Right cardiac atrium (tissue), 5 donors: ENCODE results near the gene FAM163B. TPM values are rescaled to one million over a fixed set of nuclear protein-coding genes. Genes with fewer than 3 reads are reported as not detected.
A peak's percentile ranks its signal among the peaks of the same experiment; 100 is the strongest.

ENCODE experiments used
- ATAC-seq, 2 donors: fragments of 200-7000 bp; cut with Tn5 transposase; one replicate each; pipeline versions ENCODE4 v1.8.0 to v1.9.1; 2020; ENCODE audit warnings: moderate library complexity in 2 of 2, mild to moderate bottlenecking in 1 of 2
- DNase-seq, 3 donors: peaks; one replicate each; pipeline ENCODE4 v3.0.0-alpha.2; 2020
- H3K27ac ChIP-seq: one replicate; pipeline ENCODE4 v1.5.1; 2013; ENCODE audit warnings: mild to moderate bottlenecking, low read length, control low read depth, moderate library complexity
- H3K27me3 ChIP-seq: one replicate; pipeline ENCODE4 v1.6.1; 2013; ENCODE audit not compliant: control insufficient read depth, insufficient read depth
- H3K4me1 ChIP-seq: one replicate; pipeline ENCODE4 v1.6.1; 2013; ENCODE audit warnings: low read length; ENCODE audit not compliant: control insufficient read depth, insufficient read depth
- H3K4me3 ChIP-seq: one replicate; pipeline ENCODE4 v1.5.1; 2013; ENCODE audit warnings: low read length, control low read depth
- H3K9me3 ChIP-seq: one replicate; pipeline ENCODE4 v1.6.1; 2013; ENCODE audit warnings: low read length; ENCODE audit not compliant: control insufficient read depth
- WGBS: extraction: QIAGEN DNeasy Blood & Tissue Kit; methylation state at CpG from one replicate; pipeline ENCODE4 v1.1.7; 2013; 5-methylcytosine and 5-hydroxymethylcytosine counted together
- intact Hi-C, 4 donors: fragments of 100-400 bp; cut with DNase I; formaldehyde crosslinking; loops; one replicate each; pipeline versions ENCODE4 v1.11.0 to v1.14.0; 2022 to 2023
- polyA plus RNA-seq: library from polyadenylated mRNA; stranded (reverse); fragments of 200-250 nt; gene quantifications from one replicate; pipeline ENCODE4 v1.2.3, GENCODE V29; 2013
- total RNA-seq, 4 donors: library from RNA; stranded (reverse); fragmentation: NEBNext Ultra II Directional; extraction: Animal tissue kit (Norgen Biotek cat#: 25700); gene quantifications; one replicate each; pipeline ENCODE4 v1.2.1, GENCODE V29; 2021
- donor health status: healthy with polysubstance abuse.
- donor health status: DM: no; HTN: yes; CAD: no.
- donor health status: DM: no; HTN: no; CAD: no.
- donor health status: DM: no; HTN: yes; CAD: no; lungs with severe emphysema.
- donor health status: DM: yes; HTN: yes; CAD: no.

The FAM163B gene
- total and polyA plus RNA-seq, 5 donors = 1.2 to 5.4 (median 1.6) TPM

DNA sequence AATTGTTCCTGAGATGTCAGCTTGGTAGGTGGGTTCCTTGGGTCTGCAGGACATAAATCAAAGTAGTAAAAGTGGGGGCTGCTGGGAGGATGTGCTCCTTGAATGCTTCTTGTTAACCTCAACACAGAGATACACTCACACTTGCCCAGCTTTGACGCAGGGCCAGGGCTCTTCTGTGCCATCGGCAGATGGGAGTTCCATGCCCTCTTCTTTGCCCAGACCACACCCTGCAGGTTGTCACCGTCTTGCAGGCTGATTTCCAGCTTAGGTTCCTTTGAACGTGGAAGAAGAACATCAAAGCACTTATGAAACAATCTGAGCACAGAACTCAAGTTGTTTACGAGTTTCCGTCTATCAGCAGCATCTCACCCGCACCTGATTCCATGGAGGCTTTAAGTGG, 38.0 kb upstream of the FAM163B start:
- Histone ChIP-seq H3K4me1 (no peaks in the 10 kb centered on the region), H3K9me3 (no peaks in the 10 kb centered on the region), H3K27me3 (no peaks in the 10 kb centered on the region), H3K4me3 (no peak overlapping the region), H3K27ac (no peak overlapping the region)
- ATAC-seq (no peak), DNase-seq (no peak)
- intact Hi-C loops = no loop called here
- WGBS = 85% methylated on average over 7 of the region's 7 CpGs

DNA sequence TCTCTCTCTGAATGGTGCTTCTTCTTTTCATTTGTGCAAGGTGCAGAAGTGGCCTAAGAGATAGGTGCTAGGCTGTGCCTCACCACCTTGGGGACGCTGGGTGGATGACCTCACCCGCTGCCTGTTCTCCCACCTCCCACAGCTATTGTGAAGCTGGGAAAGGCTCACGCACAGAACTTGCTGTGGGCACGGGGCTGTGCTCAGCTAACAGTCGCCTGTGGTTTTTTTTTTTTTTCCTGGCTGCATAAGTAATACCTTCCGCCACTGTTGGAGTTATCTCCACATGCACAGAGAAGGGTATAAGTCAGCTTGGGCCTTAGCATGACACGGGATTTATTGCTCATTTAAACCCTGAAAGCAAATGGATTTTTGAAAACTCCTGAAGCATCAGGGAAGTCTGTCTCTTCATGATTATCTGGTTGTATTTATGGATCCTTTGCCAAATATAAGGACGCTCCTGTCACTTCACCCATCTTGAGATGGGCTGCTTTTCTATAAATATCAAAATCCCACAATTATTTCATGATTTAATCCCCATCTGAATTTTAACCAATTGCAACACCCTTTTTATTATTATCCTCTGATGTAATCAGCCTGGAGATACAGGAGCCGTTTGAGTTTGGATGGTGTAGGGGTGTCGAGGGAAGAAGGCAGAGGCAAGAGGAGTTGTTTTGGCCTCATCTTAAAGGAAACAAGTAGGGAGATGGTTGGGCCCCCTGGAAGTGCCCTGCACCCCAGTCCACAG, 36.0 kb upstream of the FAM163B start:
- WGBS = 52% methylated on average over 10 of the region's 10 CpGs
- Histone ChIP-seq H3K4me1 (no peaks in the 10 kb centered on the region), H3K27me3 (no peaks in the 10 kb centered on the region), H3K4me3 (no peak overlapping the region), H3K27ac (no peak overlapping the region), H3K9me3 (no peaks in the 10 kb centered on the region)
- intact Hi-C loops = no loop called here
- ATAC-seq = no peak
- DNase-seq = no peak

DNA sequence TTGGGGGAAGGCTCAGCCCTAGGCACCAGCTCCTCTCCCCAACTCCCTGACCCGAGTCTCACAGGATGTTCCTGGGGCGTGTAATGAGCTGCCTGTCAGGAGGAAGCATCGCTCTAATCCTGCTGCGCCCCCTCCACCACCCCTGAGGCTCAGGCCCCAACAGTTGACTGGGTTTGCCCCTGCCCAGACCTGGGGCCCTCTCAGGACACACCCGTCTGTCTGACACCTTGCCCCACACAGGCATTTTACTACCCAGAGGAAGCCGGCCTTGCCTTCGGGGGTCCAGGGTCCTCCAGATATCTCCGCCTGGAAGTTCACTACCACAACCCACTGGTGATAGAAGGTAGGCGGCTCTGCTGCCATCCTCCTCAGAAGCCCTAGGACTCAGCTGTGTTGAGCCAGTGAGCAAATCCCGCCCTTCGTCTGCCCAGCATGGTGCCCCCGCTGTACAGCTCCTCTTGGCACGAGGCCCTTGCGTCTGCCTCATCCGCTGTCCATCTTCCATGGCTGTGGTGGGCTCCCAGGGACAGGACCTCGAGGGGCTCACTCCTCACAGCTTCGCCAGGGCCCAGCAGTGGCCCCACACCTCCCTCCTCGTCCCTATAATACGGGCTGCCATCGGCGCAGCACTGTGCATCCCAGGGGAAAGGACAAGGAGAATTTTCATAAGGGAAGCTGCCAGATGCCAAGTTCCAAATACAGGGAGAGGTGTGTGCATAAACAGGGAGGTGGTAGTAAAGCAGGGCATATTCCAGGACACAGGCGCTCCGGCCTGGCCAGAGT, 35.0 kb upstream of the FAM163B start:
- no peak for DNase-seq
- Histone ChIP-seq H3K27ac (no peak overlapping the region), H3K4me1 (no peaks in the 10 kb centered on the region), H3K9me3 (no peaks in the 10 kb centered on the region), H3K4me3 (no peak overlapping the region), H3K27me3 (no peaks in the 10 kb centered on the region)
- ATAC-seq = no peak
- WGBS = 86% methylated on average over 23 of the region's 23 CpGs
- intact Hi-C loops = no loop called here

DNA sequence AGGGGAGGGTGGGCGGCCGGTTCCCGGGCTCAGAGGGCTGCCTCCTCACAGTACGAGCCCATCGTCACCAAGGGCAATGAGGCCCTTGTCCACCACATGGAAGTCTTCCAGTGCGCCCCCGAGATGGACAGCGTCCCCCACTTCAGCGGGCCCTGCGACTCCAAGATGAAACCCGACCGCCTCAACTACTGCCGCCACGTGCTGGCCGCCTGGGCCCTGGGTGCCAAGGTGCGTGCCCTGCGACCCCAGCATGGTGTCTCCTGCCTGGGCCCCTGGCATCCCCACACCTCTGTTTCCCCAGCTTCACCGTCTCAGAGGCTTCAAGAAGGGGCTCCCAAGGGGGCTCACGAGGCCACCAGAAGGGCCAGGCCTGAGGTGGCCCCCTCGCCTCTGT, 34.2 kb upstream of the FAM163B start:
- ATAC-seq (no peak), DNase-seq (no peak)
- Histone ChIP-seq H3K9me3 (no peaks in the 10 kb centered on the region), H3K4me1 (no peaks in the 10 kb centered on the region), H3K27ac (no peak overlapping the region), H3K4me3 (no peak overlapping the region), H3K27me3 (no peaks in the 10 kb centered on the region)
- WGBS = 92% methylated on average over 20 of the region's 20 CpGs
- intact Hi-C loops = no loop called here

DNA sequence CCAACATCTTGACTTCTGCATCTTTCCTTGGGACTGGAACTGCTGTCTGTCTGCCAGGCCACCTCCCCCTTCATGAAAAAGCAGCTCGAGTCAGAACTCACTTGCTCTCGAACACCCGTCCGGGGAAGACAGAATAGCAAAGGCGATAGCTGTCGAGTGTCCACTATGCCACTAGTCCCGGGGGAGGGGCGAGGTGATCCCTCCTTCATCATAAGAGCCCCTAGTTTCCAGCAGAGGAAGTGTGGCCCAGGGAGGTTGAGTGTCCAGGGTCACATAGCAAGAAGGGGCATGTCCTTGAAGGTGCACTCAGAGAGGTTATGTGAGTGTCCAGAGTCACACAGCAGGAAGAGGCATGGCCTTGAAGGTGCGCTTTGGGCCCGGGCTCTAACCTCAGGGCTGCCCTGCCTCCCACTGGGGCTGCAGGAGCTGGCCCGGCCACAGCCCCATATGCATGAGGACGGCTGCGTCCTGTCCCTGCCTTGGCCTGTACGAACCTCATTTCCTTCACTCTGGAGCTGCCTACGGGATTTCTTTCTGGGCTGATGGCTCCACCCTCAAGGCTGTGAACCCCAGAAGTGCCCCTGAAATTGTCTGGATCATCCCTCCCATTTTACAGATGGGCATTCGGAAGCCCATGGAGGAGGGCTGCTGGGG, 33.6 kb upstream of the FAM163B start:
- H3K27ac ChIP-seq = no peak overlapping the region
- 53% methylated on average over 16 of the region's 16 CpGs for WGBS
- DNase-seq (no peak), ATAC-seq (peak in 1 of 2 donors; percentile 53)
- no peaks in the 10 kb centered on the region for H3K27me3 ChIP-seq
- no peaks in the 10 kb centered on the region for H3K9me3 ChIP-seq
- H3K4me1 ChIP-seq = no peaks in the 10 kb centered on the region
- H3K4me3 ChIP-seq = no peak overlapping the region
- intact Hi-C loops = no loop called here

DNA sequence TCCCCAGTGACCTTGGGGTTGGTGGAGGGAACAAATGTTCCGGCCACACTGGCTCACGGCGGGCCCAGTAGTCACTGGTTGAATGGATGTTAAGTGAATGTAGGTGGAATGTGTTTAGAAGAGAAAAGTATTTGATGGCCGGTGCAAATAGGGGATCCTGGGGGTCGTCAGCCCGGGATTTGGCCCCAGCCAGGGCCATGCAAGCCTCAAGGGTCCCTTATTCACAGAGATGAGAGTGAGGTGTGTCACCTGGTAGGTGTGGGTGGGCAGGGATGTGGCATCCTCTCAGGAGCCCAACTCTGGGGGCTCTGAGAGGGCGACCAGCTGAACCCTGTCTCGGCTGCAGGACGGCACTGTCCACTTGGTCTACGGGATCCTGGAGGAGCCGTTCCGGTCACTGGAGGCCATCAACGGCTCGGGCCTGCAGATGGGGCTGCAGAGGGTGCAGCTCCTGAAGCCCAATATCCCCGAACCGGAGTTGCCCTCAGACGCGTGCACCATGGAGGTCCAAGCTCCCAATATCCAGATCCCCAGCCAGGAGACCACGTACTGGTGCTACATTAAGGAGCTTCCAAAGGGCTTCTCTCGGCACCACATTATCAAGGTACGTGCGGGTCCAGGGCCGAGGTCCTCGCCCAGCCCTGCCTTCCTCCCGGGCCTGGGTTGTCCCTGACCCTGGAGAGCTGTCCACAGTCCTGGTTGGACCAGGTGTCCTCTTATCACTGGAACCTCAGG, 32.8 kb upstream of the FAM163B start:
- Histone ChIP-seq H3K27ac (no peak overlapping the region), H3K4me1 (no peaks in the 10 kb centered on the region), H3K4me3 (no peak overlapping the region), H3K27me3 (no peaks in the 10 kb centered on the region), H3K9me3 (no peaks in the 10 kb centered on the region)
- WGBS = 92% methylated on average over 25 of the region's 25 CpGs
- intact Hi-C loops = no loop called here
- DNase-seq (no peak), ATAC-seq (no peak)

DNA sequence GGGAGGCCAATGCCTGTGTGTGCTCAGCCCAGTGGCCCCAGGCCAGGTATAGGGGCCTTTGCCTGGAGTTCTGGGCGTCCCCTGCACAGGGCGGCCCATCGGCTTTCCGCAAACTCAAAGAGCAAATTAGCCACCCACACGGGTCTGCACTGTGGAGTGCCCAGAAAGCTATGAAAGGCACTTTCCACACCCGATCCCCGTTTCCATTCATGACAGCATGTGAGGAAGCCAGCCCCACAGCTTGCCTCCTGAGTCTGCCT, 32.1 kb upstream of the FAM163B start:
- no peaks in the 10 kb centered on the region for H3K27me3 ChIP-seq
- no peaks in the 10 kb centered on the region for H3K9me3 ChIP-seq
- H3K27ac ChIP-seq = no peak overlapping the region
- DNase-seq = no peak
- H3K4me3 ChIP-seq = no peak overlapping the region
- intact Hi-C loops = no loop called here
- ATAC-seq = no peak
- WGBS = 92% methylated on average over 7 of the region's 7 CpGs
- H3K4me1 ChIP-seq = no peaks in the 10 kb centered on the region

DNA sequence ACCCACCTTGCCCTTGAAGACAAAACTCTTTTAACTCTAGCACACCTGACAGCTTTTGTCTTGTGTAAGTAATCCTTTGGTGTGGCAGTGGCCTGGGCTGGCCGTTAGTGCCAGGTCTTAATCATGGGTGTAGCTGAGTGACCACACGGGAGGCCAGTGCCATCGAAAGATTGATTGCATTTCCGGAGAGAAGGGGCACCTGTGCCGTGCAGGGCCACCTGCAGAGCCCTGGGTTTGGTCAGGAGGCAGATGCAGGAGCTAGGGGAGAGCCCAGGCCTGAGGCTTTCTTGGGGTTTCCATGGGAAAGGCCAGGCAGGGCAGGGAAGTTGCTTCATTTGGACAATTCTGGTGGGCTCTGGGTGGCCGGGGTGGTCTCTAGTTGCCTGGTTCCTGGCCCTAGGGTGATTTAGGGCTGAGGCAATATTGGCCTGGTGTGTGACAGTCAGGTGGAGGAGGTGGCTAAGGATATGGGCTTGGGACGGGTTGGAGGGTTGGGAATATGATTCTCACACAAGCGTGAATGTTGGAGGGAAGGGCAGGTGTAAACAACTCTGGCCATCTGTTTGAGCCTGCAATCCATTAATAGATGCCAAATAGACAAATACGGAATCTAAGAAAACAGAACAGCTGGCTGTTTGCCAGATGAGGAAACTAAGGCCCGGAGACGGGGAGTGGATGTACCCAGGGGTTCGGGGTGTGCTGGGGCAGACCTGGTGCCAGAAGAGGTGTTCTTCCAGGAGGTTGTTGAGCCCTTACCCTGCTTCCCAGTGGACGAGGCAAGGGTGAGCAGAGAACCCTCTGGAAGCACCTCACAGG, 31.6 kb upstream of the FAM163B start:
- intact Hi-C loops = no loop called here
- no peaks in the 10 kb centered on the region for H3K4me1 ChIP-seq
- H3K27me3 ChIP-seq = no peaks in the 10 kb centered on the region
- no peak overlapping the region for H3K27ac ChIP-seq
- H3K9me3 ChIP-seq = no peaks in the 10 kb centered on the region
- no peak overlapping the region for H3K4me3 ChIP-seq
- WGBS = 86% methylated on average over 13 of the region's 13 CpGs
- DNase-seq (no peak), ATAC-seq (no peak)

DNA sequence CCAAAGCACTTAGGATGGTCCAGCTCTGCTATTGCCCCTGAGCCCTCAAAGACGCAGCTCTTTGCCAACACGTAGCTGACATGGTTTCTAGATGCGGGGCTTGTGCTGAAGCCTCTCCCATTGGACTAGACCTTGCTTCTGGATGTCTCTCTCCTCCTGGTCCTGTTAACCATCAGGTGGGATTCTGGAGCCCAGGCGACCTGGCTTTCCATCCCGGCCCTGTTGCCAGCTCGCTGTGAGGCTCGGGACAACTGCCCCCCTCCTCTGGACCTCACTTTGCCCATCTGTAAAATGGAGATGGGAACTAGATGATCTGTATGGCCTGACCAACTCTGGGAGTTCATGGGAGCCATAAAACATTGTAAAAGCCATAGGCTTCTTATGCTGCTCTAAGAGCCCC, 31.0 kb upstream of the FAM163B start:
- no peak for ATAC-seq
- DNase-seq = no peak
- H3K4me1 ChIP-seq = no peaks in the 10 kb centered on the region
- H3K27me3 ChIP-seq = no peaks in the 10 kb centered on the region
- no peak overlapping the region for H3K4me3 ChIP-seq
- intact Hi-C loops = no loop called here
- H3K27ac ChIP-seq = no peak overlapping the region
- 92% methylated on average over 7 of the region's 7 CpGs for WGBS
- no peaks in the 10 kb centered on the region for H3K9me3 ChIP-seq

DNA sequence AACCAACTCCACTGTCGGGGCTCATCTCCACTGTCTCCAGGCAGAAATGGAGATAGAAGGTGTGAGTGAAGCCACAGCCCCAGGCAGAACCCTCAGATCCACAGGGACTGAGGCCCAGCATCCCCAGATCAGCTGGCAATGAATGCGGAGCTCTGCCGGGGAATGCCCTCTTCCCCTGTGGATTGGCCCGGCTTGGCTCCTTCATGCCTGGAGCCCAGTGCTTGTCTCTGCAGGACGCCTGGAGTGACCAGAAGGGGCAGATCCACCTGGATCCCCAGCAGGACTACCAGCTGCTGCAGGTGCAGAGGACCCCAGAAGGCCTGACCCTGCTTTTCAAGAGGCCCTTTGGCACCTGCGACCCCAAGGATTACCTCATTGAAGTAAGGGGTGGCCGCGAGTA, 30.4 kb upstream of the FAM163B start:
- WGBS = 85% methylated on average over 8 of the region's 8 CpGs
- Histone ChIP-seq H3K27me3 (no peaks in the 10 kb centered on the region), H3K27ac (no peak overlapping the region), H3K9me3 (no peaks in the 10 kb centered on the region), H3K4me3 (no peak overlapping the region), H3K4me1 (no peaks in the 10 kb centered on the region)
- no peak for DNase-seq
- no peak for ATAC-seq
- intact Hi-C loops = no loop called here
